ENCODE data around the gene OR4C16. TPM values are rescaled to one million over a fixed set of nuclear protein-coding genes. Genes with fewer than 3 reads are reported as not detected.

OR4C16 gene, protein sequence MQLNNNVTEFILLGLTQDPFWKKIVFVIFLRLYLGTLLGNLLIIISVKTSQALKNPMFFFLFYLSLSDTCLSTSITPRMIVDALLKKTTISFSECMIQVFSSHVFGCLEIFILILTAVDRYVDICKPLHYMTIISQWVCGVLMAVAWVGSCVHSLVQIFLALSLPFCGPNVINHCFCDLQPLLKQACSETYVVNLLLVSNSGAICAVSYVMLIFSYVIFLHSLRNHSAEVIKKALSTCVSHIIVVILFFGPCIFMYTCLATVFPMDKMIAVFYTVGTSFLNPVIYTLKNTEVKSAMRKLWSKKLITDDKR
- total RNA-seq (2014; rRNA removed; shearing (Covaris generic)), result not detected in 2 replicates
- not detected in 2 replicates for polyA plus RNA-seq (2014; cell fraction: nucleus; rRNA removed)

DNA sequence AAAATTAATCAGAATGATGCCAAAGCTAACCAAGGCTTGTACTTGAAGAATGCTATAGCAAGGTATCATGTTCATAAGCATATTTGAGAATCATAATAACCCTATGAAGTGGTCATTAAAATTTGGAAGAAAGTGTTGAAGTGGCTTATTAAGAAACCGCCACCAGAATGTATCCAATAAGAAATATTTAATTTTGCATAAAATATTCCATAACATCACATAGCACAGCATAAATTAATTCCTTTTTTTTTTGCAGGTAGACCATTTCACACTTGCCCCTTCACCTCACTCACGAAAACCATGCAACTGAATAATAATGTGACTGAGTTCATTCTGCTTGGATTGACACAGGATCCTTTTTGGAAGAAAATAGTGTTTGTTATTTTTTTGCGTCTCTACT is at the start of gene OR4C16:
OR4C16 (plus strand) TSS at position 301 of the 400 bp plus-strand sequence; CDS start at position 301, 0 bp downstream.
- no peak for DNase-seq (ENCODE audit: extremely low read depth, low read depth)

DNA sequence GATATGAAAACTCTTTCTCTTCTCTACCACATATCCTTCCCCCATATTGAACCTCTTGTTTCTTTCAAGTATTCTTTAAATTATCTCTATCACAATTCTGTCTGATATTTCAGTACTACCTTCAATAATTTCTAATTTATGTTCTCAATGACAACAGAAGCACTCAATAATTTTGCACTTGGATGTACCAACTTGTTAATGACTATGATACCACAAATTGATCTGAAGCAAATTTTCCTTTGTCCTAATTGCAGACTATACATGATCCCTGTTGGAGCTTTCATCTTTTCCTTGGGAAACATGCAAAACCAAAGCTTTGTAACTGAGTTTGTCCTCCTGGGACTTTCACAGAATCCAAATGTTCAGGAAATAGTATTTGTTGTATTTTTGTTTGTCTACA is 17.8 kb upstream of the OR4C16 start, which contains the start of gene OR4C15:
OR4C15 (plus strand) TSS at position 301 of the 400 bp plus-strand sequence; CDS start at position 301, 0 bp downstream.
- no peak for DNase-seq (ENCODE audit: extremely low read depth, low read depth)

DNA sequence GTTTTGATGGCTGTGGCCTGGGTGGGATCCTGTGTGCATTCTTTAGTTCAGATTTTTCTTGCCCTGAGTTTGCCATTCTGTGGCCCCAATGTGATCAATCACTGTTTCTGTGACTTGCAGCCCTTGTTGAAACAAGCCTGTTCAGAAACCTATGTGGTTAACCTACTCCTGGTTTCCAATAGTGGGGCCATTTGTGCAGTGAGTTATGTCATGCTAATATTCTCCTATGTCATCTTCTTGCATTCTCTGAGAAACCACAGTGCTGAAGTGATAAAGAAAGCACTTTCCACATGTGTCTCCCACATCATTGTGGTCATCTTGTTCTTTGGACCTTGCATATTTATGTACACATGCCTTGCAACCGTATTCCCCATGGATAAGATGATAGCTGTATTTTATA is 620 bp downstream of the OR4C16 start:
- no peak for DNase-seq (ENCODE audit: extremely low read depth, low read depth)

DNA sequence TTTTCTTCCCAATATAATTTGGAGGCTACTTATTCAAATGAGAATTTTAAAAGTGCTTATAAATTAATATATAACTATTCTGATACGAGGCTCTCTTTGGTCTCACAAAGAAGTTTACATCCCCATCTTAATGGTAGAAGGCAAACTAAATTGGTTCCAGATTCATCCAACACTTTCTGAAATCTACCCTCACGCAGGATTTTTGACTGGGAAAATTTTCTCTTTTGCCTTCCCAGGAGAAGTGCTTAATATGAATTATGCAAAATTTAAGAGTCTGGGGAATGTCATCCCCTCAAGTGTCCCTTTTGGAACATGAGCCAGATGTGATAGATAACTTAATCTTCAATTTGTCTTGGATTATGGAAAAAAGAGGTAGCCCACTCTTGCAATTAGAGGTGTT is 35.6 kb downstream of the OR4C16 start, which contains the start of gene OR4C11:
OR4C11 (minus strand) TSS at position 101 of the 400 bp plus-strand sequence. CDS start 3,272 bp downstream, outside the sequence.
- DNase-seq (ENCODE audit: extremely low read depth, low read depth), result no peak

Other genes with a start within 250 kb of the OR4C16 start
- gene OR4A16, start 228.9 kb upstream of the OR4C16 start, total RNA-seq (2014; rRNA removed; shearing (Covaris generic)), result not detected in 2 replicates
- gene OR4A15, start 204.2 kb upstream of the OR4C16 start, total RNA-seq (2014; rRNA removed; shearing (Covaris generic)), result not detected in 2 replicates
- gene OR4C15, start 17.7 kb upstream of the OR4C16 start, total RNA-seq (2014; rRNA removed; shearing (Covaris generic)), result not detected in 2 replicates
- gene OR4C11, start 35.5 kb downstream of the OR4C16 start, total RNA-seq (2014; rRNA removed; shearing (Covaris generic)), result not detected in 2 replicates
- not detected in 2 replicates for gene OR4P4, start 63.0 kb downstream of the OR4C16 start, total RNA-seq (2014; rRNA removed; shearing (Covaris generic))
- gene OR4S2, start 76.2 kb downstream of the OR4C16 start, total RNA-seq (2014; rRNA removed; shearing (Covaris generic)), result not detected in 2 replicates
- not detected in 2 replicates for gene OR4C6, start 90.1 kb downstream of the OR4C16 start, total RNA-seq (2014; rRNA removed; shearing (Covaris generic))
- gene OR5D13, start 201.3 kb downstream of the OR4C16 start, total RNA-seq (2014; rRNA removed; shearing (Covaris generic)), result not detected in 2 replicates
- not detected in 2 replicates for gene OR5D14, start 223.4 kb downstream of the OR4C16 start, total RNA-seq (2014; rRNA removed; shearing (Covaris generic))
- gene OR5L1, start 239.2 kb downstream of the OR4C16 start, total RNA-seq (2014; rRNA removed; shearing (Covaris generic)), result not detected in 2 replicates
- gene OR5D18, start 247.5 kb downstream of the OR4C16 start, total RNA-seq (2014; rRNA removed; shearing (Covaris generic)), result not detected in 2 replicates

Data from NCI-H460 (cell line).